Loucy (cell line): ENCODE measurements around the gene PIGU.

Source experiments
- H2AFZ ChIP-seq: fragments of 200-600 bp; sonication (generic); 2 replicates; pipeline ENCODE4 v1.6.0; 2016; ENCODE audit warnings: antibody characterized with exemption, mild to moderate bottlenecking, low read length, moderate library complexity
- H3F3A ChIP-seq: fragments of 200-600 bp; 2 replicates; pipeline ENCODE4 v1.6.0; 2016; ENCODE audit warnings: antibody characterized with exemption, low read depth, mild to moderate bottlenecking
- H3K27me3 ChIP-seq: fragments of 200-600 bp; sonication (generic); 2 replicates; pipeline ENCODE4 v1.6.1; 2014; ENCODE audit warnings: low read length, mild to moderate bottlenecking; ENCODE audit not compliant: insufficient read depth, poor library complexity, severe bottlenecking
- H3K36me3 ChIP-seq: fragments of 200-600 bp; sonication (generic); 2 replicates; pipeline ENCODE4 v1.6.1; 2016; ENCODE audit warnings: low read length; ENCODE audit not compliant: insufficient read depth
- H3K4me1 ChIP-seq: fragments of 200-600 bp; sonication (generic); 2 replicates; pipeline ENCODE4 v1.5.1; 2014; ENCODE audit warnings: low read length, mild to moderate bottlenecking; ENCODE audit not compliant: insufficient read depth, poor library complexity, severe bottlenecking
- H3K4me2 ChIP-seq: fragments of 200-600 bp; sonication (generic); 2 replicates; pipeline ENCODE4 v1.6.0; 2014; ENCODE audit warnings: antibody characterized with exemption, low read length, low read depth, mild to moderate bottlenecking; ENCODE audit not compliant: poor library complexity, severe bottlenecking
- H3K4me3 ChIP-seq: fragments of 200-600 bp; sonication (generic); 2 replicates; pipeline ENCODE4 v1.5.1; 2014; ENCODE audit warnings: low read length, mild to moderate bottlenecking, mixed read lengths; ENCODE audit not compliant: poor library complexity, severe bottlenecking
- H3K79me2 ChIP-seq: fragments of 200-600 bp; sonication (generic); 2 replicates; pipeline ENCODE4 v1.6.1; 2014; ENCODE audit warnings: low read length; ENCODE audit not compliant: insufficient read depth
- H3K9ac ChIP-seq: fragments of 200-600 bp; sonication (generic); 2 replicates; pipeline ENCODE4 v1.6.0; 2014; ENCODE audit warnings: mild to moderate bottlenecking, low read depth, low read length, moderate library complexity; ENCODE audit not compliant: poor library complexity, severe bottlenecking
- H3K9me2 ChIP-seq: fragments of 200-600 bp; sonication (generic); replicated peaks from 2 replicates; pipeline ENCODE4 v1.6.1; 2016; ENCODE audit warnings: low read depth, low read length, mixed read lengths
- H3K9me3 ChIP-seq: fragments of 200-600 bp; sonication (generic); 2 replicates; pipeline ENCODE4 v1.6.1; 2014; ENCODE audit warnings: mild to moderate bottlenecking, antibody characterized with exemption, low read length, low read depth; ENCODE audit not compliant: insufficient read depth
- H4K20me1 ChIP-seq: fragments of 200-600 bp; sonication (generic); 2 replicates; pipeline ENCODE4 v1.6.0; 2014; ENCODE audit warnings: antibody characterized with exemption, low read length, mild to moderate bottlenecking; ENCODE audit not compliant: insufficient read depth, poor library complexity, severe bottlenecking
- EZH2phosphoT487 ChIP-seq: fragments of 200-600 bp; IDR thresholded peaks from 2 replicates; pipeline ENCODE4 v1.6.1; 2018; ENCODE audit warnings: antibody characterized with exemption, mild to moderate bottlenecking, moderate library complexity, borderline replicate concordance
- TF ChIP-seq, protein P1 (sequence below): fragments of 200-600 bp; sonication (generic); conservative IDR thresholded peaks from 2 replicates; pipeline ENCODE4 v1.5.1; 2014; ENCODE audit warnings: mild to moderate bottlenecking, antibody characterized with exemption, low read length

The PIGU gene

DNA sequence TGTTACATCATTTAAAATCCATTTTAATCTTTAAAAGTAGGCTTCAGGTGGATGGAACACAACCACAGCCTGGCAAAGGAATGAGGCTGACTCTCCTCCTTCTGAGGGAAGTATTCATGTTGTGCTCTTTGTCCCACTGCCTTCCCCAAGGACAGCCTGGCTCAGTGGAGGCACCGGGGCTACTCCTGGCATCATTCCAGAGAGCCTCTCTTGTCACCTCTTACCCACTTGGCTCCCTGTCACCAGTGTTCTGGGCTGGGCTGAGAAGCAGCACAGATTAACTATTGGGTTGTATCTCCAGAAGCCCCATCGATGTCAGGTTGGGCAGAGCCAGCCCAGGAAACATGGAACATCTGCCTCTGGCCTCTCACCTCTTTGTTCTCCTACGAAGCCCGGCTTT, 16.5 kb upstream of the PIGU start:
- Histone ChIP-seq H3K27me3 (no peaks in the 10 kb centered on the region), H3K4me1 (no peaks in the 10 kb centered on the region), H3K4me3 (no peak overlapping the region), H3K4me2 (no peak overlapping the region), H3K36me3 (no peaks in the 10 kb centered on the region), H3K9me3 (no peaks in the 10 kb centered on the region), H3F3A (no peaks in the 10 kb centered on the region), H4K20me1 (no peaks in the 10 kb centered on the region), H3K9me2 (no peaks in the 10 kb centered on the region), H3K79me2 (no peaks in the 10 kb centered on the region), H2AFZ (no peak overlapping the region), H3K9ac (no peak overlapping the region)
- no peak for TF ChIP-seq EZH2phosphoT487
- TF ChIP-seq, protein P1, sequence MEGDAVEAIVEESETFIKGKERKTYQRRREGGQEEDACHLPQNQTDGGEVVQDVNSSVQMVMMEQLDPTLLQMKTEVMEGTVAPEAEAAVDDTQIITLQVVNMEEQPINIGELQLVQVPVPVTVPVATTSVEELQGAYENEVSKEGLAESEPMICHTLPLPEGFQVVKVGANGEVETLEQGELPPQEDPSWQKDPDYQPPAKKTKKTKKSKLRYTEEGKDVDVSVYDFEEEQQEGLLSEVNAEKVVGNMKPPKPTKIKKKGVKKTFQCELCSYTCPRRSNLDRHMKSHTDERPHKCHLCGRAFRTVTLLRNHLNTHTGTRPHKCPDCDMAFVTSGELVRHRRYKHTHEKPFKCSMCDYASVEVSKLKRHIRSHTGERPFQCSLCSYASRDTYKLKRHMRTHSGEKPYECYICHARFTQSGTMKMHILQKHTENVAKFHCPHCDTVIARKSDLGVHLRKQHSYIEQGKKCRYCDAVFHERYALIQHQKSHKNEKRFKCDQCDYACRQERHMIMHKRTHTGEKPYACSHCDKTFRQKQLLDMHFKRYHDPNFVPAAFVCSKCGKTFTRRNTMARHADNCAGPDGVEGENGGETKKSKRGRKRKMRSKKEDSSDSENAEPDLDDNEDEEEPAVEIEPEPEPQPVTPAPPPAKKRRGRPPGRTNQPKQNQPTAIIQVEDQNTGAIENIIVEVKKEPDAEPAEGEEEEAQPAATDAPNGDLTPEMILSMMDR = no peak

DNA sequence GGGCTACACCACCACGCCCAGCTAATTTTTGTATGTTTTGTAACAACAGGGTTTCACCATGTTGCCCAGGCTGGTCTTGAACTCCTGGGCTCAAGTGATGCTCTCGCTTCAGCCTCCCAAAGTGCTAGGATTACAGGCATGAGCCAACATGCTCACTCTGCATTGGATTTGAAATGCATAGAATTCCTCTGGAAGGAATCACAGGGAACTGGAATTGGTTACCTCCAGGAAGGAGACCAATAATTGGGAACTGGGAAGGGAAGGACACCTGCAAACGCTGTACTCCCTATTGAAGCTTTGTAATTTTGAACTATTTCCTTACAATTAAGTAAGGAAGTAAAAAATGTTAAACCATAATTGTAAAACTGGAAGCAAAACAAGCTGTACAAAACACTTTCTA, 14.9 kb upstream of the PIGU start:
- no peaks in the 10 kb centered on the region for H3K9me2 ChIP-seq
- H3K9me3 ChIP-seq = no peaks in the 10 kb centered on the region
- H3F3A ChIP-seq = no peaks in the 10 kb centered on the region
- no peaks in the 10 kb centered on the region for H3K36me3 ChIP-seq
- H3K27me3 ChIP-seq = no peaks in the 10 kb centered on the region
- H3K79me2 ChIP-seq = no peaks in the 10 kb centered on the region
- no peak for TF ChIP-seq EZH2phosphoT487
- TF ChIP-seq, protein P1 = no peak
- H3K4me1 ChIP-seq = no peaks in the 10 kb centered on the region
- H4K20me1 ChIP-seq = no peaks in the 10 kb centered on the region
- no peak overlapping the region for H3K4me2 ChIP-seq
- no peak overlapping the region for H3K4me3 ChIP-seq
- no peak overlapping the region for H3K9ac ChIP-seq
- H2AFZ ChIP-seq = no peak overlapping the region; the same call in 1 of the 2 replicates

DNA sequence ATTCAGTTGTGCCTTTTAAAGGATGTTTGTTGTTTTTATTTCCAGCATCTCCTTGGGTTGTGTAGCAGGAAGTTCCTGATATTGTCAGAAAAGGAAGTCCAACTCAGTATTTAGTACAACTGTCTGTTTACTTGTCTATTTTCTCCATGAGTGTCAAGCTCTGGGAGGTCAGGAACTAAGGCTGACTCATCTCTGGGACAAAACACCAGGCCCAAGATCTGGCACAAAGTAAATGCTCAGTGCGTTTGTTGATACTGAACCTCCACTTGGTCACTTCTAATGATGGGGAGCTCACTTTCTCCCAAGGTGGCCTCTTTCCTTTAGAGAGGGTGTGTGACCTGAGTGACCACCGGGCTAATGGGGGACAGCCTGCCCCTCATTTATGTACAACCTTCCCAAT, 12.6 kb upstream of the PIGU start:
- Histone ChIP-seq H3K9ac (no peak overlapping the region), H3K4me1 (no peaks in the 10 kb centered on the region), H3K79me2 (no peaks in the 10 kb centered on the region), H3K4me3 (no peak overlapping the region), H2AFZ (peak overlapping the region; percentile 14; the same call in 1 of the 2 replicates), H4K20me1 (no peaks in the 10 kb centered on the region), H3K36me3 (no peaks in the 10 kb centered on the region), H3K4me2 (no peak overlapping the region), H3K27me3 (no peaks in the 10 kb centered on the region), H3K9me2 (no peaks in the 10 kb centered on the region), H3F3A (no peaks in the 10 kb centered on the region), H3K9me3 (no peaks in the 10 kb centered on the region)
- no peak for TF ChIP-seq EZH2phosphoT487
- TF ChIP-seq, protein P1 = no peak
